Measurements from ENCODE around the gene HSD17B1. TPM values are rescaled to one million over a fixed set of nuclear protein-coding genes. Genes with fewer than 3 reads are reported as not detected.
A peak's percentile ranks its signal among the peaks of the same experiment; 100 is the strongest.

The HSD17B1 gene
- total and polyA plus RNA-seq, 2 of the 13 experiments (the other 11 are each of a cell fraction or from before 2014, with no cell fraction given) = 0.54 to 0.93 TPM

DNA sequence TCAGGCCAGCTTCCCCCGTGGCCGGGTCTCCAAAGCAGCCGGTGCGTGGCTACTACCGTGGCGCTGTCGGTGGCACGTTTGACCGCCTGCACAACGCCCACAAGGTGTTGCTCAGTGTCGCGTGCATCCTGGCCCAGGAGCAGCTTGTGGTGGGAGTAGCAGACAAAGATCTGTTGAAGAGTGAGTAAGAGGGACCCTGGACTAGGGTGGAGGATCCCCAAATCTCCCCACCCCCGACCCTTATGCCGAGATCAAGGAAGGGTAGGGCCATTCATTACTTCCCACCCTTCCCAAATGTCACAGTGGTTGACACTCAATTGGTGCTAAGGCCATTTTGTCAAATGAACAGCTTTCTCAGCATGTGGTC, 10.4 kb downstream of the HSD17B1 start (continued):
- TF ChIP-seq, protein P1, sequence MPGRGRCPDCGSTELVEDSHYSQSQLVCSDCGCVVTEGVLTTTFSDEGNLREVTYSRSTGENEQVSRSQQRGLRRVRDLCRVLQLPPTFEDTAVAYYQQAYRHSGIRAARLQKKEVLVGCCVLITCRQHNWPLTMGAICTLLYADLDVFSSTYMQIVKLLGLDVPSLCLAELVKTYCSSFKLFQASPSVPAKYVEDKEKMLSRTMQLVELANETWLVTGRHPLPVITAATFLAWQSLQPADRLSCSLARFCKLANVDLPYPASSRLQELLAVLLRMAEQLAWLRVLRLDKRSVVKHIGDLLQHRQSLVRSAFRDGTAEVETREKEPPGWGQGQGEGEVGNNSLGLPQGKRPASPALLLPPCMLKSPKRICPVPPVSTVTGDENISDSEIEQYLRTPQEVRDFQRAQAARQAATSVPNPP (CRISPR knock-in tag; IDR thresholded peaks at IDR 0.05) = no peak
- no peak for TF ChIP-seq ZNF138 (CRISPR knock-in tag; IDR thresholded peaks at IDR 0.05; ENCODE audit: low read depth)
- TF ChIP-seq SAP130 (CRISPR knock-in tag; IDR thresholded peaks at IDR 0.05; ENCODE audit: low read depth) = 0 out of 2 replicates have a peak, but pooled peaks have one; percentile 11
- TF ChIP-seq HMGA1 (CRISPR knock-in tag; conservative IDR thresholded peaks at IDR 0.05) = no peak
- 0 out of 2 replicates have a peak, but pooled peaks have one; percentile 41 for TF ChIP-seq ZNF557 (CRISPR knock-in tag; IDR thresholded peaks at IDR 0.05)
- TF ChIP-seq PAWR (CRISPR knock-in tag; IDR thresholded peaks at IDR 0.05; ENCODE audit: borderline replicate concordance) = no peak
- TF ChIP-seq, protein P2, sequence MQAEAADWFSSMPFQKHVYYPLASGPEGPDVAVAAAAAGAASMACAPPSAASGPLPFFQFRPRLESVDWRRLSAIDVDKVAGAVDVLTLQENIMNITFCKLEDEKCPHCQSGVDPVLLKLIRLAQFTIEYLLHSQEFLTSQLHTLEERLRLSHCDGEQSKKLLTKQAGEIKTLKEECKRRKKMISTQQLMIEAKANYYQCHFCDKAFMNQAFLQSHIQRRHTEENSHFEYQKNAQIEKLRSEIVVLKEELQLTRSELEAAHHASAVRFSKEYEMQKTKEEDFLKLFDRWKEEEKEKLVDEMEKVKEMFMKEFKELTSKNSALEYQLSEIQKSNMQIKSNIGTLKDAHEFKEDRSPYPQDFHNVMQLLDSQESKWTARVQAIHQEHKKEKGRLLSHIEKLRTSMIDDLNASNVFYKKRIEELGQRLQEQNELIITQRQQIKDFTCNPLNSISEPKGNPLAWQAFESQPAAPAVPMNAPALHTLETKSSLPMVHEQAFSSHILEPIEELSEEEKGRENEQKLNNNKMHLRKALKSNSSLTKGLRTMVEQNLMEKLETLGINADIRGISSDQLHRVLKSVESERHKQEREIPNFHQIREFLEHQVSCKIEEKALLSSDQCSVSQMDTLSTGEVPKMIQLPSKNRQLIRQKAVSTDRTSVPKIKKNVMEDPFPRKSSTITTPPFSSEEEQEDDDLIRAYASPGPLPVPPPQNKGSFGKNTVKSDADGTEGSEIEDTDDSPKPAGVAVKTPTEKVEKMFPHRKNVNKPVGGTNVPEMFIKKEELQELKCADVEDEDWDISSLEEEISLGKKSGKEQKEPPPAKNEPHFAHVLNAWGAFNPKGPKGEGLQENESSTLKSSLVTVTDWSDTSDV (CRISPR knock-in tag; IDR thresholded peaks at IDR 0.05) = no peak
- no peak for TF ChIP-seq CEBPG (CRISPR knock-in tag; IDR thresholded peaks at IDR 0.05)
- TF ChIP-seq REPIN1 (CRISPR knock-in tag; IDR thresholded peaks at IDR 0.05; ENCODE audit: borderline replicate concordance, low read depth) = no peak
- TF ChIP-seq SAFB2 (CRISPR knock-in tag; IDR thresholded peaks at IDR 0.05; ENCODE audit: borderline replicate concordance, low read depth) = no peak
- no peak for TF ChIP-seq MAFF (IDR thresholded peaks at IDR 0.05; ENCODE audit: low read depth, low read length)
- TF ChIP-seq, protein P3, sequence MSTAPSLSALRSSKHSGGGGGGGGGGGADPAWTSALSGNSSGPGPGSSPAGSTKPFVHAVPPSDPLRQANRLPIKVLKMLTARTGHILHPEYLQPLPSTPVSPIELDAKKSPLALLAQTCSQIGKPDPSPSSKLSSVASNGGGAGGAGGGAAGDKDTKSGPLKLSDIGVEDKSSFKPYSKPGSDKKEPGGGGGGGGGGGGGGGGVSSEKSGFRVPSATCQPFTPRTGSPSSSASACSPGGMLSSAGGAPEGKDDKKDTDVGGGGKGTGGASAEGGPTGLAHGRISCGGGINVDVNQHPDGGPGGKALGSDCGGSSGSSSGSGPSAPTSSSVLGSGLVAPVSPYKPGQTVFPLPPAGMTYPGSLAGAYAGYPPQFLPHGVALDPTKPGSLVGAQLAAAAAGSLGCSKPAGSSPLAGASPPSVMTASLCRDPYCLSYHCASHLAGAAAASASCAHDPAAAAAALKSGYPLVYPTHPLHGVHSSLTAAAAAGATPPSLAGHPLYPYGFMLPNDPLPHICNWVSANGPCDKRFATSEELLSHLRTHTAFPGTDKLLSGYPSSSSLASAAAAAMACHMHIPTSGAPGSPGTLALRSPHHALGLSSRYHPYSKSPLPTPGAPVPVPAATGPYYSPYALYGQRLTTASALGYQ (CRISPR knock-in tag; IDR thresholded peaks at IDR 0.05) = no peak; the same call in 1 of the 2 replicates
- no peak for TF ChIP-seq ZNF720 (CRISPR knock-in tag; IDR thresholded peaks at IDR 0.05)
- TF ChIP-seq ZNF777 (CRISPR knock-in tag; IDR thresholded peaks at IDR 0.05) = no peak
- TF ChIP-seq RBM22 (optimal IDR thresholded peaks at IDR 0.05; ENCODE audit: low read length) = no peak
- no peak for TF ChIP-seq KDM4B (CRISPR knock-in tag; IDR thresholded peaks at IDR 0.05)
- TF ChIP-seq, protein P4, sequence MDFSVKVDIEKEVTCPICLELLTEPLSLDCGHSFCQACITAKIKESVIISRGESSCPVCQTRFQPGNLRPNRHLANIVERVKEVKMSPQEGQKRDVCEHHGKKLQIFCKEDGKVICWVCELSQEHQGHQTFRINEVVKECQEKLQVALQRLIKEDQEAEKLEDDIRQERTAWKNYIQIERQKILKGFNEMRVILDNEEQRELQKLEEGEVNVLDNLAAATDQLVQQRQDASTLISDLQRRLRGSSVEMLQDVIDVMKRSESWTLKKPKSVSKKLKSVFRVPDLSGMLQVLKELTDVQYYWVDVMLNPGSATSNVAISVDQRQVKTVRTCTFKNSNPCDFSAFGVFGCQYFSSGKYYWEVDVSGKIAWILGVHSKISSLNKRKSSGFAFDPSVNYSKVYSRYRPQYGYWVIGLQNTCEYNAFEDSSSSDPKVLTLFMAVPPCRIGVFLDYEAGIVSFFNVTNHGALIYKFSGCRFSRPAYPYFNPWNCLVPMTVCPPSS (IDR thresholded peaks at IDR 0.05) = no peak
- no peak for TF ChIP-seq ZNF883 (CRISPR knock-in tag; IDR thresholded peaks at IDR 0.05; ENCODE audit: not compliant biosample characterization)
- TF ChIP-seq NAIF1 (CRISPR knock-in tag; IDR thresholded peaks at IDR 0.05; ENCODE audit: borderline replicate concordance) = no peak
- TF ChIP-seq, protein P5, sequence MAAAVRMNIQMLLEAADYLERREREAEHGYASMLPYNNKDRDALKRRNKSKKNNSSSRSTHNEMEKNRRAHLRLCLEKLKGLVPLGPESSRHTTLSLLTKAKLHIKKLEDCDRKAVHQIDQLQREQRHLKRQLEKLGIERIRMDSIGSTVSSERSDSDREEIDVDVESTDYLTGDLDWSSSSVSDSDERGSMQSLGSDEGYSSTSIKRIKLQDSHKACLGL (CRISPR knock-in tag; IDR thresholded peaks at IDR 0.05) = no peak
- TF ChIP-seq SOX6 (IDR thresholded peaks at IDR 0.05) = no peak
- no peak for TF ChIP-seq SOX6 (CRISPR knock-in tag; IDR thresholded peaks at IDR 0.05)
- TF ChIP-seq ZNF441 (CRISPR knock-in tag; IDR thresholded peaks at IDR 0.05; ENCODE audit: borderline replicate concordance) = no peak; the same call in 1 of the 2 replicates
- no peak for TF ChIP-seq ZMYM2 (CRISPR knock-in tag; IDR thresholded peaks at IDR 0.05)
